SU-DHL-6 (cell line): ENCODE measurements around the gene OXCT2.

Source experiments
- CTCF ChIP-seq: fragments of 200-600 bp; sonication (generic); IDR thresholded peaks from one replicate; pipeline ENCODE4 v1.5.1; 2017; ENCODE audit warnings: antibody characterized with exemption, mild to moderate bottlenecking, low read length, moderate library complexity; ENCODE audit not compliant: insufficient read depth, poor library complexity, severe bottlenecking
- EZH2phosphoT487 ChIP-seq: fragments of 200-600 bp; sonication (generic), shearing (Covaris generic); conservative IDR thresholded peaks from 2 replicates; pipeline ENCODE4 v1.6.1; 2018; ENCODE audit warnings: mild to moderate bottlenecking, antibody characterized with exemption, low read length, moderate library complexity, mixed read lengths

- TF ChIP-seq CTCF (no peak), EZH2phosphoT487 (no peak)
Observed at GRCh38 chr1:39799770-39800470, 28.8 kb upstream of the OXCT2 start.
